Measurements from ENCODE around the gene C3orf52.
A peak's percentile ranks its signal among the peaks of the same experiment; 100 is the strongest.

C3orf52 gene

DNA sequence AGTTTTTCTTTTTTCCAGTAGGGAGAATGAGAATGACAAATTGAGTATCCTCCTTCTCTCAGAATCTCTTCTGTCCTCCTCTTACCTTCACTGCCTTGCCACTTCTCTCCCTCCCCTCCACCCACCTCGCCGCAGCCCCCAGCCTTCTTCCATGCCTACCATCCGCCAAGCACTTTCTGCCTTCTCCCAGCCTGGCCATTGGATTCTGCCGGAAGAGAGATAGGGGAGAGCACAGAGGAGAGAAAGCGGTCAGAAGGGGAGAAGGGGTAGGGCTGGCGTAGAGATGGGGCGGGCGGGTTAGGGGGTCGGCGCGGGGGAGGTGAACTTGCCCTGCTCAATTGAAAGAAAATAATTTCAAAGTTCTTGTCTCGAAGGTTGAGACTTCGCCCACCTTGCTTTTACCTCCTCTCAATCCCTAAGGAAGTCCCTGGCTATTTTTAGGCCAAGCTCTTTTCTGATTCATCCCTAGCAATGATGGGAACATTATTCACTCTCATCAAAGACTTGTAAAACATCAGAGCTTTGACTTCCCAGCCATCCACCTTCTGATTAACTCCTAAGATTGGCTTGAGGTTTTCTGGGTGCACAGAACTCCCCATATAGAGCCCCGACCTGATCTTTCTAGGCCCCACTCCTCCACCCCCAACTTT is 811 bp downstream of the C3orf52 start:
- peak; percentile 37 for DNase-seq (ENCODE audit: low spot score)

DNA sequence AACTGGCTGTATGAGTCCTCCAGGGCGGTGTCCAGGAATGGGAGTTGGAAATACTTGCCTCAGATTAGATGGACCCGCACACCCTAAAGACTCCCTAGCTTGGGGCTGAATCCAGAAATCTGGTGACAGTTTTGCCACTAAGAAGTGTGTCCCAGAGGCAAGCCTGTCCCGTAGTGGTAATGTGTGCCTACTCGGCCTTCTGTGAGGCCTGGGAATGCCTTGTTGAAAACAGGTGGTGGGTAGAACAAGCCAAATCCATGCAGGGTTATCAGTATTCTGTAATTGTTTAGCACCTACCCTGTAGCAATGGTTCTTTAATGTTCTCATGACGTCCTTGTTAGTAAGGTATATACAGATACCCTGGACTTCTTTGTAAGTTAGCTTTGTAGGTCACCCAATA is 1.6 kb downstream of the C3orf52 start:
- DNase-seq (ENCODE audit: low spot score): no peak

DNA sequence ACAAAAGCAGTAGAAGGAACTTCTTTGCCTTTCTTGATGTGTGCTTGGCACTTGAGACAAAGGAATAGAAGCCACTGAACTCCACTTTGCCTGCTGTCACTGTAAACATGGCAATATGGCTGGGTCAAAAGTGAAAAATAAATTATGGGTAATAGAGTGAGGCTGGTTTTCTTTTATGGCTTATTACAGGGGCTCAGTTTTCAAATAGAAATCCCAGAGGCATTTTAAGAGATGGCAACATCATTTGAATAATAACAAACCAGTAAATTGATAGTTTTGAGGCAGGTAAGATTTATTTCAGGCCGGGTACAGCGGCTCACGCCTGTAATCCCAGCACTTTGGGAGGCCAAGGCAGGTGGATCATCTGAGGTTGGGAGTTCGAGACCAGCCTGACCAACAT is 2.8 kb downstream of the C3orf52 start:
- DNase-seq (ENCODE audit: low spot score): no peak

GRCh38 chr3:112089956-112090886 is 4.0 kb downstream of the C3orf52 start:
- DNase-seq (ENCODE audit: low spot score): no peak

DNA sequence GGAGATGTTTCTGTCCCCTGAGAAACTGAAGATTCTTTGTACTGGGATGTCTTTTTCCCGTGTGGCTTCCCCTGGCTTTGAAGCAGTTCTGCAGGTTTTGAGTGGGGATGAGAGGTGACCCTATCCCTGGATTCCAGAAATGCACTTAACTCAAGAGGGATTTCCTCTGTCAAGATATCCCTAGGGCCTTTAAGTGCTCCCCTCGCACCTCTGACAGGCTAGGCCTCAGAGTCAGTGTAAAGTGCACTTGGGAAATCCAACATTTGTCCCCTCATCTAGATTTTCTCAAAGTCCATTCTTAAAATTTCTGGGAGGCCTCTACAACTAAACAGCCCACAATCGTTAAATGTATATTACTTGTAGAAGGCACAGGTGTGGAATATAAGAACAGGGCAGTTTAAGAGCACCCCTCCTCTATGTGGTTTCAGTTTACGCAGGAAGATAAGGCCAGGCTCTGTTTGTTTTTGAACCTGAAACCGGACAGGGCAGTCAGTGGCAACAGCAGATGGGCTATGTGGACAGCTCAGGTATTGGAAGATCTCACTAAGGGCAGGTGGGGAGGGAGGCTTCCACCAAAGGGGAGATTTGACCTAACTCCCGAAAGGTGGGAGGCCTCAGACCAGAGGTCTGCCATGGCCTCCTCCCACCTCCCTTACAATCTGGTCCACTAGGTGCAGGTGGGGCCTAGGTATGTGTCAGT is 4.8 kb downstream of the C3orf52 start:
- no peak for DNase-seq (ENCODE audit: low spot score)

DNA sequence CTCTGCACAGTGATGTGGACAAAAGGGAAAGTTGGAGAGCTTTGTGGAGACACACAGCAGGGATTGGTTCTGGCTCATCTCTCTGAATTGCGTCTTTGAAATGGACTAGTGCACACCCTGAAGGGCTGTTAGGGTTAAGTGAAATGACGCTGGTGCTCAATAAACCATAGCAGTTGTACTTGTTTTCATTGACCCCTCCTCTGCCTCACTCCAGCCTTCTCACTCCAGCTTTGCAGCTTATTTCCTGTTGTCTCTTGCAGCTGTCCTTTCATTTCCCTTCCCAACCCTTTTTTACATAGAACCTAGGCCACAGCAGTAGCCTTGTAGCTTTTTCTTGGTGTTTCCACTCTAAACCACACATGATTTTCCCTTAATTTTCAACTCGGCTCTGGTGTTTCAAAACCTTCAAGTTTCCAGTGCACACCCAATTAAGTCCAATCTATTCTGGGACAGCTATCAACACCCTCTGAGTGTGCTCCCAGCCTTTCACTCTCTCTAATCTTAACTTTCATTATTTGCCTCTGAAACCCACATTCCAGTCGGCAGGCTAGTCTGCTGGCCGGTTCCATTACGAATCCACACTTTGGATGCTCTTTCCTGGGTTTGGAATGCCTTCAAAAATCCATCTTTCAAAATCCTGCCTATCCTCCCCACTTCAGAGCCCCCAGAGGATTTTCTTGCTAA is 6.4 kb downstream of the C3orf52 start:
- peak; percentile 72 for DNase-seq (ENCODE audit: low spot score)

GRCh38 chr3:112093180-112093522 is 7.0 kb downstream of the C3orf52 start:
- DNase-seq (ENCODE audit: low spot score): no peak

- no peak for DNase-seq (ENCODE audit: low spot score)
These were observed 9.5 kb downstream of the C3orf52 start for GRCh38 chr3:112095731-112096130.

DNA sequence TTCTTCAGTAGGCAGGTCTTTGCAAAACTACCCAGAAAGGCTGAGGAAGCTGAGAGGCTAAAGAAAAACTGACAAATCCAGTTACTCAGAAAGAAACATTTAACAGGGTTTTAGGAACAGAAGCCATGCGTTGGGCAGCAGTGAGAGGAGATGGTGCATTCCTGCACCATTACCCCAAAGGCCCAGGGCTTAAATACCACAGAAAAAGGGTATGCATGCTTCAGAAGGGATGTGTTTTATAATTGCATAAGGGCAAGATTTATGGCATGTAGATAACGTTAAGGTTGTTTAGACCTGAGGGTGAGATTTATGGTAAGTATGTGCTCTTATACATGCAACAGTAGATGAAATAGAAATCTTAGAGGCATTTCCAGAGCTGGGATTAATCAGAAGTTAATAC is 10.0 kb downstream of the C3orf52 start:
- no peak for DNase-seq (ENCODE audit: low spot score)

GRCh38 chr3:112097378-112097777 is 11.2 kb downstream of the C3orf52 start:
- DNase-seq (ENCODE audit: low spot score): peak; percentile 83

DNA sequence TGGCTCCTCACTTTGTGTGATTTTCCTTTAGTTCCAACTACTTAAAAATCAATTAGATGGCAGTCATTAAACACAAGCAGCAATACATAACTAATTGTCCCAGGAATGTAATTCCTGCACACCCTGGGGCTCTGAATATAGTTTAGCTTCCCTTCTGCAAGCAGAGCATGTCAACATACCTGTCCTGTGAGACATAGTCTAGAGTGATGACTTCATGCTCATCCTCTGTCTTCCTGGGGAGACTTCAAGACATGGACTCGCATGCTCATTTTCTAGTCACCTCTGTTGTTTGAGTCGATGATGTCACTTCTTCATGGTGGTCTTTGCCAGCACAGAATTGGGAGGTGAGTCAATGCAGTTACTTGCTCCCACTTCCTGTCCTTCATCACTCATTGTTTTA is 15.7 kb downstream of the C3orf52 start:
- peak; percentile 50 for DNase-seq (ENCODE audit: low spot score)

DNA sequence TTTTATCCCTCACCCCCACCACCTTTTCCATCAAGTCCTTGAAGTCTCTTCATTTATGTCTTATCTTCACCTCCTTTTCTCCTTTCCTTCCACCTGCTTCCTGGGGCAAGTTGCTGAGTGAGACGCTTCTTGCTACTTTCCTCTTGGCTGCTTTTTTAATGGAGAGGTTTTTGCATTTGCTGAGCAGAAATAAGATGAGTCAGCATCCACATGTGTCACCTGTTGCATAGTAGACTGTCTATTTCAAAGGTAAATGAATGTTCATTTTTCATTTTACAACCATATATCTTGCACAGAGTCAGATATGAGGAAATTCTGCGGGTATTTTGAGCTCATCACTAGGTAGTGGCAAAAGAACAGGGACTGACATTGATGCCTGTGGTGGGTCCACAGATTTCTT is 18.6 kb downstream of the C3orf52 start:
- no peak for DNase-seq (ENCODE audit: low spot score)

DNA sequence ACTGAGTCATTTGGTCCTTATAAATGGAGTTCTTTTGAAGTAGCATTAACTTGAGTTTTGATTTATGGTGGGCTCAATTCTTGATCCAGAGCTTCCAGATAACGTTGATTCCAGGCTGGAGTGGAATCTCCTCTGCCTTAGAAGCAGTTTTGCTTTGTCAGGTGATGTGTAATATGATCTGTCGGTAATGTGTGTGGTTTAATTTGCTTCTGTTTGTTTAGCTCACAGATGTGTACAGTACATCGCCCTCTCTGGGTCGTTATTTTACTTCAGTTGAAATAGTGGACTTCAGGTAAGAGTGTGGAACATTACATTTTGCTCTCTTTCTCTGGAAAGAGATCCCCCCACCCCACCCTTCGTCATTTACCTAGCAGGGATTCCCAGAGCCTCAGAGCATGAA is 23.1 kb downstream of the C3orf52 start:
- no peak for DNase-seq (ENCODE audit: low spot score)

DNA sequence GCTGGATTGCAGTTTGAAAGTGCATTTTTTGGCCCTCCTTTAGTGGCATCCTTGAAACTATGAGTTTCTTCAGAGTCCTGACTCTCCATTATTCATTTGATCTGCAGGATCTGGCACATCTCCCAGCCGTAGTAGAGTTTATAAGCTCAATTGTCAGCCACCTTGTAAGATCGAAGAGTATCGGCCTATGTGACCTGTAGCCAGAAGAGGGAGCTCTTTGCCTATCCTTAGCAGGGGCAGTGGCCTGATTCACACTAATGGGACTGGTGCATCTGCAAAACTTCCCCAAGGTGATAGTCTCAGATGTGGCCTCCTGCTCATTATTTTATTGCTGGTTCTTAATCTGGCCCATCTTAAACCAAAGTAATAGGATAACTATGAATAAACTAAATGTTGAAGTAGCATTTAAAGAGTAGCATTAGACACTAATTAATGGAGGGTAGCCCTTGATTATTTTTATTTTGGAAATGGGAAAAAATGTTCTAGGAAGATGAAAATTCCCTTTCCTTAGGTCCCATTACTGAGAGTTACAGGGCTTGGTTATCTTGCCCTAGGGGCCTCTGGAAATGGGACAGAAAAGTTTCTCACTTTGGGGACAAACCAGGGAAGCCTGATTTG is 25.7 kb downstream of the C3orf52 start:
- DNase-seq (ENCODE audit: low spot score): peak; percentile 77

- no peak for DNase-seq (ENCODE audit: low spot score)
These were observed 28.5 kb downstream of the C3orf52 start for GRCh38 chr3:112114576-112115160.

GRCh38 chr3:112115161-112115739 is 29.1 kb downstream of the C3orf52 start:
- no peak for DNase-seq (ENCODE audit: low spot score)

DNA sequence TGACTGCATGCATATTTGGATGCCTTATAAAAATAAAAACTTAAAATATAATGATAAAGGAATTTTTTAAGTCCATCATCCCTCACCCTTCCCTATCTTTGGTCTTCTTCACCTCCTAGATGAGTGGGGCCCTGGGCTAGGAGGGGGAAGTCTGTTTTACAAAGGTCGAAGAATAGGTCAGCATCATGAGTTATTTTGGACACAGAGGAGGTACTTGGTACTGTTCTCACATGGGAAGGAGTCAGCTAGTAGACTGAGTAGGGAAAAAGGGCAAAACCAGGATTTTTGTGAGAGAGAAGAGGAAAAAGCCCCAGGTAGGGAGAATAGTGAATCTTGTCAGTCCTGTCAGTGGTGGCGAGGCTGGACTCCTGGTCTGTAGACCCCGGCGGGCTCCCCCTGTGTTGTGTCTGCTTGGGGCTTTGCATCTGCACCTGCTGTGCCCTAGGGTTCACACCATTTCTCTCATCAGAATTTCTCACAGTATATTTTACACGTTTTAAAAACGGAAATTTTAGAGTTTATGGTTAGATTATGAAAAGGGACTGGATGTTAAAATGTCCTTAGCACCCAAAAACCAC is 29.7 kb downstream of the C3orf52 start:
- no peak for DNase-seq (ENCODE audit: low spot score)

DNA sequence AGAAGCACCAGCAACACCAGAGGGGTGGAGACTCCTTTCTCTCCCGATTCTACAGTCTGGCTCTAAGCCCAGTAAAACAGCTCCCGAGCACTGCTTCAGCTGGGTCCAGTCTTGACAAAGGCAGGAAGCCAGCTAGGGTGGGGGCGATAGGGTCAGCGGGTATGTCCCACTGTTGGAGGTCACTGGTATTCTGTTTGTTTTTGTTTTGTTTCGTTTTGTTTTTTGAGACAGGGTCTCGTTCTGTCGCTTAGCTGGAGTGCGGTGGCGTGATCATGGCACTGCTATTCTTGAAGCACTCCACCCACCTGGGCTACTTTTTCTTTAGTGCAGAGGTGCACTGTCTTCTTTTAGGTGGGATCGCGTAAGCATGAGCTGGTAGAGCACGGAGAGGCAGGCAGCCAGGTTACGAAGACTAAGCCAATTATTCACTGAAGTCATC is 30.6 kb downstream of the C3orf52 start:
- no peak for DNase-seq (ENCODE audit: low spot score)

GRCh38 chr3:112117415-112117814 is 31.2 kb downstream of the C3orf52 start:
- DNase-seq (ENCODE audit: low spot score): no peak

DNA sequence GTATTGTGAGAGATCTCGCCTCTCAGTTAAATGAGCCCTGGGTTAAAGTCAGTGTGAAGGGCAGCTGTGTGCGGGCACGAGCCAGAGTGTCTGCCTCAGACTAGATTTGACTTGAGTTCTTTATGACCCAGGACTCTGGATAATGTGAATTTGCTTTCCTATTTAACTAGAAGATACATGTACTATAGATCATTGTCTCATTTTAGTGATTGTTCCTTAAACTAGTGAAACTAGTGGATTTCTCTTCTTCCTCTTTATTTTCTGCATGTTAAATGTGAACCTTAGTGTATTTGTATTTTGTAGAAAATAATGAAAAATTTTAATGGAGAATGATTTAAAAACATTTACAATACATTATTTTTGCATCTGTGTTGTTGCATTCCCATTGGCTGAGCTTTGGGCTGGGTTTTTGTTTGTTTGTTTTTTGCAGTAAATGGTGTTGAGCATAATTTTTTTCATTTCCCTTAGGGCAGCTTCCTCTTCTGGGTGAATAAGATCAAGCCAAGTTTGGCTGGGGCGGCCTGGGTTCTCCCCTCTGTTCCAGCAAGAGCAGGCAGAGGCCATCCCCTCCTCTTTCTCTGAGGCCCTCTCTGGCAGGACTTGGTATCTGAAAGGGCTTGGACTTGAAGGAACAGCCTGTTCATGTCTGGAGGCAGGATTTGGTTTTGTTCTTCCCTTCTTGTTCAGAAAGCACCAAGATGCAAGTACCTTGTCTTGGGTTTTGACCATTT is 31.8 kb downstream of the C3orf52 start:
- DNase-seq (ENCODE audit: low spot score): no peak

Data from GM03348 (cell line).